NCI-H146 treated with DMSO at 0.1 percent for 48 hours (cell line): ENCODE data around the gene CCDC33.
"Not testable (repeated sequence)": the region's sequence is repeated elsewhere in the genome, so short reads cannot be mapped to it uniquely, and the experiment has no call there.

Source experiments
- DNase-seq: peaks from one replicate; lab custom pipeline; 2025; ENCODE audit not compliant: unreplicated experiment; lab: John Stamatoyannopoulos, UW

CCDC33 gene

GRCh38 chr15:74332611-74333010 lies 96.5 kb downstream of the CCDC33 start:
- DNase-seq: no peak

GRCh38 chr15:74333093-74333492 lies 97.0 kb downstream of the CCDC33 start:
- DNase-seq: no peak

GRCh38 chr15:74333662-74334061 lies 97.5 kb downstream of the CCDC33 start:
- DNase-seq: no peak

GRCh38 chr15:74334127-74334526 lies 98.0 kb downstream of the CCDC33 start:
- no peak for DNase-seq

GRCh38 chr15:74335396-74335795 lies 99.3 kb downstream of the CCDC33 start:
- DNase-seq: no peak

GRCh38 chr15:74336061-74337005 lies 100.2 kb downstream of the CCDC33 start:
- DNase-seq: no peak

GRCh38 chr15:74337146-74337545 lies 101.0 kb downstream of the CCDC33 start:
- no peak for DNase-seq

- no peak for DNase-seq
These were observed 101.6 kb downstream of the CCDC33 start for GRCh38 chr15:74337607-74338211.

GRCh38 chr15:74338676-74339075 lies 102.5 kb downstream of the CCDC33 start:
- no peak for DNase-seq

- DNase-seq: no peak
These were observed 103.2 kb downstream of the CCDC33 start for GRCh38 chr15:74339371-74339770.

GRCh38 chr15:74340150-74340549 lies 104.0 kb downstream of the CCDC33 start:
- no peak for DNase-seq

- no peak for DNase-seq
These were observed 107.1 kb downstream of the CCDC33 start for GRCh38 chr15:74343127-74343796.

GRCh38 chr15:74343797-74344127 lies 107.6 kb downstream of the CCDC33 start:
- DNase-seq: no peak

GRCh38 chr15:74345051-74345450 lies 108.9 kb downstream of the CCDC33 start:
- DNase-seq: no peak

GRCh38 chr15:74347757-74348250 lies 111.7 kb downstream of the CCDC33 start:
- no peak for DNase-seq

- no peak for DNase-seq
These were observed 113.2 kb downstream of the CCDC33 start for GRCh38 chr15:74349241-74349778.

- no peak for DNase-seq
These were observed 114.5 kb downstream of the CCDC33 start for GRCh38 chr15:74350295-74351275.

- DNase-seq: no peak
These were observed 115.5 kb downstream of the CCDC33 start for GRCh38 chr15:74351670-74352069.

- DNase-seq: no peak
These were observed 116.3 kb downstream of the CCDC33 start for GRCh38 chr15:74352393-74352910.

GRCh38 chr15:74353992-74354391 lies 117.9 kb downstream of the CCDC33 start:
- not testable (repeated sequence) for DNase-seq
